CD1c-positive myeloid dendritic cell (primary cell): ENCODE measurements around the gene MAGEB17.

Experiments
- DNase-seq: peaks from one replicate; pipeline ENCODE4 v3.0.0-alpha.2; 2016; ENCODE audit errors: extremely low spot score

The MAGEB17 gene

DNA sequence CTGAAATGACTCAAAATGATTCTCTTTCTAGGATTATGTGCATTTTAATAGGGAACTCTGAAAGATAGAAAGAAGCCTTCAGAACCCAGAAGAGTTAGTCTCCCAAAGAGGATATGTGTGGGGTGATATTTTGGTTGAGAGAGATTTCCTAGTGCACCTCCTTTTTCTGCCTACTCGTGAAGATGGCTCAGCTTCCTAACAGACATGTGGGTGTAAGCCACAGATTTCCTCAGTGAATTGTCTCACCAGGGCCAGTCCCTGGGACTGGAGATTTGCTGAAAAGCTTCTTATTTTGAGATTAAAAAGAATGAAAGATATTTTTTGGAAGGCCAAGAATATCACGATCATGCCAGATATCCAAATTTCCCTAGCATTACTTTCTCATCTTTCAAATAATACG lies 42.8 kb downstream of the MAGEB17 start:
- peak; percentile 1 for DNase-seq

- no peak for DNase-seq
These were observed 44.7 kb downstream of the MAGEB17 start for GRCh38 chrX:16212024-16212423.

GRCh38 chrX:16212436-16212835 lies 45.2 kb downstream of the MAGEB17 start:
- peak; percentile 11 for DNase-seq

DNA sequence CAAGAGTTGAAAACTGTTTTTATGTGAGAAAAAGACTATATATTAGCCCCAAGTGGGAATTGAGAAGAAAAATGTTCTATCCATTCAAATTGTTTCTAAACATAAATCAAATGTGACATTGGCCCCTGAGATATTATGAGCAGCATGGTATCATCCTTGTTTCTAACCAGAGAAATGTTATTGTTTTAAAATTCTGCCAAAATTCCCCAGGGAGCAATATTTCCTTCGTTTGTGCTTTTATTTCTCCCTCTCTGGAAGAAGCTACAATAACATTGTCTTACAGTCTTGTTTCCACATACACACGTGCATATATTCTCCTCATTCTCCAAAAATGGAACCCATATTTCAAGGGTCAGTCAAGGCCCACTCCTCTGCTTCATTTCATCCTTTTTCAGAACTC lies 46.7 kb downstream of the MAGEB17 start:
- DNase-seq = no peak

DNA sequence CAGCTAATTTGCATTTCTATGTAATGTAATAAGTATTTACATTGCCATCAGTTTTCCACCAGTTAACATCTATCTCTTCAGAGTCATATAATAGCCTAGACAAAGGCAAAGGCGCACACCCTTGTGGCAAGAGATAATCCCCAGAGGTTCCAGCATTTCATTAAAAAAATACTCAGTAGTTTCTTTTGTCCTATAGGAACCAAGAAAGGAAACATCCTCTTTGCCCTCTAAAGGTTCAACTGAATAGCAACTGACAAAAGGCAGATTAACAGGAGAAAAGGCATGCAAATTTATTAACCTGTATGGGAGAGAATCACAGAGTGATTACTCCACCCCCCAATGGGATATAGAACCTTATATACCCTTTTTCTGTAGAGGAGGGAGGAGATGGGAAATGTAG lies 48.4 kb downstream of the MAGEB17 start:
- DNase-seq = no peak
